ENCODE results near the gene ZCCHC17. TPM values are rescaled to one million over a fixed set of nuclear protein-coding genes. Genes with fewer than 3 reads are reported as not detected.

Gene ZCCHC17
- total RNA-seq, 1 donor, result 30.4 TPM

DNA sequence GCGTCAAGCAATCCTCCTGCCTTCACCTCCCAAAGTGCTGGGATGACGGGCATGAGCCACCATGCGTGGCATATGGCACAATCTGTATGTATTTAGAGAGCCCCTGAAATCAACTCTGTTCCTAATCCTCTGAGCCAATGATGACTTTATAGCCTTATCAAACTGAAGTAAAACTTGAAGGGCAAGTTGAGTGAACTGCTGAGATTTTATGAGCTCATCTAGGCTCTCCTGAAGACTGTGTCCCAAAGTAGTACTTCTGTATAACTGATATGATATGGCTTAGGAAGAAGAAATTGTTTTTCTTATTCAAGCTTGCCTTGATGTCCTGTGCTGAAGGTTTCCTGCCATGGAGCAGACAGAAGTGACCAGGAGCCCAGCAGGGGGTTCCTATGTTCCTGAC is 33.4 kb upstream of the ZCCHC17 start:
- TF ChIP-seq, protein P1, sequence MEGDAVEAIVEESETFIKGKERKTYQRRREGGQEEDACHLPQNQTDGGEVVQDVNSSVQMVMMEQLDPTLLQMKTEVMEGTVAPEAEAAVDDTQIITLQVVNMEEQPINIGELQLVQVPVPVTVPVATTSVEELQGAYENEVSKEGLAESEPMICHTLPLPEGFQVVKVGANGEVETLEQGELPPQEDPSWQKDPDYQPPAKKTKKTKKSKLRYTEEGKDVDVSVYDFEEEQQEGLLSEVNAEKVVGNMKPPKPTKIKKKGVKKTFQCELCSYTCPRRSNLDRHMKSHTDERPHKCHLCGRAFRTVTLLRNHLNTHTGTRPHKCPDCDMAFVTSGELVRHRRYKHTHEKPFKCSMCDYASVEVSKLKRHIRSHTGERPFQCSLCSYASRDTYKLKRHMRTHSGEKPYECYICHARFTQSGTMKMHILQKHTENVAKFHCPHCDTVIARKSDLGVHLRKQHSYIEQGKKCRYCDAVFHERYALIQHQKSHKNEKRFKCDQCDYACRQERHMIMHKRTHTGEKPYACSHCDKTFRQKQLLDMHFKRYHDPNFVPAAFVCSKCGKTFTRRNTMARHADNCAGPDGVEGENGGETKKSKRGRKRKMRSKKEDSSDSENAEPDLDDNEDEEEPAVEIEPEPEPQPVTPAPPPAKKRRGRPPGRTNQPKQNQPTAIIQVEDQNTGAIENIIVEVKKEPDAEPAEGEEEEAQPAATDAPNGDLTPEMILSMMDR (IDR thresholded peaks at IDR 0.05; ENCODE audit: extremely low read depth, low read depth, low read length), result no peak
- H3K27me3 ChIP-seq (ENCODE audit: insufficient read depth, low read length), result no peaks in the 10 kb centered on the region
- peaks cover 64% of the 10 kb centered on the region for H3K36me3 ChIP-seq (ENCODE audit: insufficient read depth, low read length)
- no peak overlapping the region for H3K4me3 ChIP-seq (ENCODE audit: insufficient read depth, low read length)
- H3K4me1 ChIP-seq (ENCODE audit: insufficient read depth, low read length), result no peaks in the 10 kb centered on the region
- DNase-seq (ENCODE audit: insufficient read length, low spot score, missing footprints), result no peak
- H2AFZ ChIP-seq (ENCODE audit: low read length), result no peak overlapping the region
- H3K9me3 ChIP-seq (ENCODE audit: low read depth, low read length), result no peaks in the 10 kb centered on the region
- H3K79me2 ChIP-seq (ENCODE audit: insufficient read depth, low read length), result no peaks in the 10 kb centered on the region
- H3K4me2 ChIP-seq (ENCODE audit: insufficient read depth, low read length), result no peak overlapping the region
- H4K20me1 ChIP-seq (ENCODE audit: insufficient read depth, low read length), result no peaks in the 10 kb centered on the region
- no peak overlapping the region for H3K27ac ChIP-seq (ENCODE audit: low read depth, low read length)

DNA sequence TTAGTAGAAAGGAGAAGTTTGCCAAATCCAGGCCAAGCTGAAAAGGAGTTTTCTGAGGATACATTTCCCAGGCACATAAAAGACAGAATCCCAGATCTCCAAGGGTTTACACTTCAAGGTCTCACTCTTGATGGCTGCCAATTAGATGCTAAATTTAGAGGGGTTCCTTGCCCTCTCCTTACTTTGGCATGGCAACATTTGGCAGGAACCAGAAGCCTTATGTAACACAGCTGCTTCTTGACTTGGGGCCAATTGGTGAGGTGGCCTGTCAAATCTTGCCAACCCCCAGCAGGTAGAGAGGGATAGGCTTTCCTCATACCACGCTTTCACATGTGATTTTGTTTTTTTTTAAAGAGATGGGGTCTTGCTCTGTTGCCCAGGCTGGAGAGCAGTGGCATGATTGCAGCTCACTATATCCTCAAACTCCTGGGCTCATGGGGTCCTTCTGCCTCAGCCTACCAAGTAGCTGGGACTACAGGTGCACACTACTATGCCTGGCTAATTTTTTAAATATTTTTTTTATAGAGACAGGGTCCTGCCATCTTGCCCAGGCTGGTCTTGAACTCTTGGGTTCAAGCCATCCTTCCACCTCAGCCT is 31.9 kb upstream of the ZCCHC17 start:
- Histone ChIP-seq H4K20me1 (ENCODE audit: insufficient read depth, low read length) (no peaks in the 10 kb centered on the region), H3K36me3 (ENCODE audit: insufficient read depth, low read length) (peaks cover 63% of the 10 kb centered on the region)
- DNase-seq (ENCODE audit: insufficient read length, low spot score, missing footprints), result no peak

DNA sequence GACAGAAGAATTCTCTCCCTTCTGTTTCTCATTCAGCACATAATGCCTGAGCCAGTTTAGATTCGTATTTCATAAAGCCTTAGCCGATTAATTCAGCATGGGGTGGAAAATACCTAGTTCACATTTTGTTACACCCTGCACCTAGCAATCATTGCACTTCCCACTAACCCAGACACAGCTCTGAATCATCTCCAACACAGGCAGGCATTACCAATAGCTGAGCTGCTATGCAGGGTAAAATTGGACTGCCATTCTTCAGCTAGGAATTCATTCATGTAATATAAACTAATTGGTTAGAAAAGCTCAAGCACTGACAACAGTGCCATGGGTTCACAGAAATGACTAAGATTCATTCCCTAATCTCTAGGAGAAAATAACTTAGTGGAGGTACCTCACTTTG is 30.3 kb upstream of the ZCCHC17 start:
- Histone ChIP-seq H3K4me1 (ENCODE audit: insufficient read depth, low read length) (no peaks in the 10 kb centered on the region), H3K36me3 (ENCODE audit: insufficient read depth, low read length) (peaks cover 66% of the 10 kb centered on the region), H3K79me2 (ENCODE audit: insufficient read depth, low read length) (no peaks in the 10 kb centered on the region), H2AFZ (ENCODE audit: low read length) (no peak overlapping the region), H3K27me3 (ENCODE audit: insufficient read depth, low read length) (no peaks in the 10 kb centered on the region), H3K4me2 (ENCODE audit: insufficient read depth, low read length) (no peak overlapping the region), H3K27ac (ENCODE audit: low read depth, low read length) (no peak overlapping the region), H3K9me3 (ENCODE audit: low read depth, low read length) (no peaks in the 10 kb centered on the region), H3K4me3 (ENCODE audit: insufficient read depth, low read length) (no peak overlapping the region), H4K20me1 (ENCODE audit: insufficient read depth, low read length) (no peaks in the 10 kb centered on the region)
- TF ChIP-seq, protein P1 (IDR thresholded peaks at IDR 0.05; ENCODE audit: extremely low read depth, low read depth, low read length), result no peak
- DNase-seq (ENCODE audit: insufficient read length, low spot score, missing footprints), result no peak

More for the DNA sequence above, 31.9 kb upstream of the ZCCHC17 start:
- Histone ChIP-seq H3K4me3 (ENCODE audit: insufficient read depth, low read length) (no peak overlapping the region), H3K27ac (ENCODE audit: low read depth, low read length) (no peak overlapping the region), H3K9me3 (ENCODE audit: low read depth, low read length) (no peaks in the 10 kb centered on the region), H3K4me1 (ENCODE audit: insufficient read depth, low read length) (no peaks in the 10 kb centered on the region), H3K4me2 (ENCODE audit: insufficient read depth, low read length) (no peak overlapping the region), H3K79me2 (ENCODE audit: insufficient read depth, low read length) (no peaks in the 10 kb centered on the region), H2AFZ (ENCODE audit: low read length) (no peak overlapping the region), H3K27me3 (ENCODE audit: insufficient read depth, low read length) (no peaks in the 10 kb centered on the region)
- TF ChIP-seq, protein P1 (IDR thresholded peaks at IDR 0.05; ENCODE audit: extremely low read depth, low read depth, low read length), result no peak

DNA sequence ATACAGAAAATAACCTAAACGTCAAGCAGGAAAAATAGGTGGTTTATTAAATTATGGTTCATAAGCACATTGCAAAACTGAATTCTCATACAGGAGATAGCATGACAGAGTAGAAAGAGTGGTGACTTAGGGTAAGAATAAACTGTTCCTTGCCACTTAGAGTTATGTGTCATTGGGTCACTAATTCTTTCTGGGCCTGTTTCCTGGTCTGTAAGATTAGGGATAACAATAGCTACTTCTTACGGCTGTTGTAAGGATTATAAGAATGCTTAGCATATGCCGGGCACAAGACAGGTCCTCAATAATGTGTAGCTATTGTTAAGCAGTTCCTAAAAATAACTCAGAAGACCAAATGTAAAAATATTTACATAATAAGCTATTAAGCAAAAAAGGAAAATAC is 24.5 kb upstream of the ZCCHC17 start:
- DNase-seq (ENCODE audit: insufficient read length, low spot score, missing footprints), result no peak
- no peak overlapping the region for H3K4me2 ChIP-seq (ENCODE audit: insufficient read depth, low read length)
- no peaks in the 10 kb centered on the region for H3K9me3 ChIP-seq (ENCODE audit: low read depth, low read length)
- TF ChIP-seq, protein P1 (IDR thresholded peaks at IDR 0.05; ENCODE audit: extremely low read depth, low read depth, low read length), result no peak
- no peaks in the 10 kb centered on the region for H3K27me3 ChIP-seq (ENCODE audit: insufficient read depth, low read length)
- H3K79me2 ChIP-seq (ENCODE audit: insufficient read depth, low read length), result peaks cover 9% of the 10 kb centered on the region
- no peak overlapping the region for H2AFZ ChIP-seq (ENCODE audit: low read length)
- H3K27ac ChIP-seq (ENCODE audit: low read depth, low read length), result no peak overlapping the region
- peaks cover 66% of the 10 kb centered on the region for H3K36me3 ChIP-seq (ENCODE audit: insufficient read depth, low read length)
- peaks cover 4% of the 10 kb centered on the region for H4K20me1 ChIP-seq (ENCODE audit: insufficient read depth, low read length)
- no peaks in the 10 kb centered on the region for H3K4me1 ChIP-seq (ENCODE audit: insufficient read depth, low read length)
- H3K4me3 ChIP-seq (ENCODE audit: insufficient read depth, low read length), result no peak overlapping the region
